Chondrocyte (in vitro differentiated cells): ENCODE data around the gene PLA2G4E. TPM values are rescaled to one million over a fixed set of nuclear protein-coding genes. Genes with fewer than 3 reads are reported as not detected.

Source experiments
- DNase-seq: peaks from one replicate; pipeline ENCODE4 v3.0.0; 2021; ENCODE audit warnings: mixed read lengths, low spot score
- H3K27ac Mint-ChIP-seq: one replicate; pipeline ENCODE4 v1.8.0; 2021; ENCODE audit warnings: mild to moderate bottlenecking, moderate library complexity, mixed read lengths; ENCODE audit not compliant: unreplicated experiment
- H3K27me3 Mint-ChIP-seq: 2 replicates; pipeline ENCODE4 v1.8.0; 2021; ENCODE audit warnings: low read depth, mixed read lengths
- H3K36me3 Mint-ChIP-seq: 2 replicates; pipeline ENCODE4 v1.8.0; 2021; ENCODE audit warnings: low read depth, mixed read lengths
- H3K4me1 Mint-ChIP-seq: 2 replicates; pipeline ENCODE4 v1.8.0; 2021; ENCODE audit warnings: low read depth, mild to moderate bottlenecking, mixed read lengths
- H3K4me3 Mint-ChIP-seq: one replicate; pipeline ENCODE4 v1.8.0; 2021; ENCODE audit warnings: mild to moderate bottlenecking, moderate library complexity, mixed read lengths; ENCODE audit not compliant: unreplicated experiment
- H3K9me3 Mint-ChIP-seq: 2 replicates; pipeline ENCODE4 v1.8.0; 2021; ENCODE audit warnings: low read depth, mixed read lengths
- CTCF ChIP-seq: fragments of 200-600 bp; sonication (generic); IDR thresholded peaks from 2 replicates; pipeline ENCODE4 v1.5.0; 2021; ENCODE audit warnings: antibody characterized with exemption, mild to moderate bottlenecking, moderate library complexity
- total RNA-seq: library from RNA; stranded (reverse); gene quantifications from 3 replicates; pipeline ENCODE4 v1.2.1, GENCODE V29; 2021

PLA2G4E gene
- total RNA-seq, 1 donor from 2014 or later: not detected

GRCh38 chr15:42016971-42017370 is 3.9 kb downstream of the PLA2G4E start:
- H3K36me3 Mint-ChIP-seq: peaks cover 2% of the 10 kb centered on the region
- no peak overlapping the region for H3K4me3 Mint-ChIP-seq
- no peak for TF ChIP-seq CTCF
- peaks cover 30% of the 10 kb centered on the region for H3K27me3 Mint-ChIP-seq
- DNase-seq: no peak
- no peak overlapping the region for H3K27ac Mint-ChIP-seq
- peaks cover 3% of the 10 kb centered on the region for H3K9me3 Mint-ChIP-seq
- no peaks in the 10 kb centered on the region for H3K4me1 Mint-ChIP-seq

GRCh38 chr15:42014406-42014805 is 6.4 kb downstream of the PLA2G4E start:
- Mint-ChIP-seq H3K4me1 (no peaks in the 10 kb centered on the region), H3K27me3 (peaks cover 33% of the 10 kb centered on the region), H3K27ac (no peak overlapping the region), H3K36me3 (peaks cover 2% of the 10 kb centered on the region), H3K9me3 (no peaks in the 10 kb centered on the region), H3K4me3 (no peak overlapping the region)
- no peak for TF ChIP-seq CTCF
- peak; percentile 59 for DNase-seq

GRCh38 chr15:42012928-42013482 is 7.8 kb downstream of the PLA2G4E start:
- peak; percentile 40 for DNase-seq
- Mint-ChIP-seq H3K27me3 (peaks cover 41% of the 10 kb centered on the region), H3K27ac (no peak overlapping the region), H3K4me3 (no peak overlapping the region), H3K4me1 (no peaks in the 10 kb centered on the region), H3K36me3 (peaks cover 2% of the 10 kb centered on the region), H3K9me3 (no peaks in the 10 kb centered on the region)
- TF ChIP-seq CTCF: no peak

- no peak for TF ChIP-seq CTCF
- Mint-ChIP-seq H3K36me3 (peaks cover 4% of the 10 kb centered on the region), H3K27me3 (peaks cover 36% of the 10 kb centered on the region), H3K4me1 (no peaks in the 10 kb centered on the region), H3K9me3 (peaks cover 3% of the 10 kb centered on the region), H3K27ac (no peak overlapping the region), H3K4me3 (no peak overlapping the region)
- no peak for DNase-seq
Observed at GRCh38 chr15:42012241-42012640, 8.6 kb downstream of the PLA2G4E start.

GRCh38 chr15:42011074-42011473 is 9.8 kb downstream of the PLA2G4E start:
- H3K4me3 Mint-ChIP-seq: no peak overlapping the region
- no peaks in the 10 kb centered on the region for H3K4me1 Mint-ChIP-seq
- peaks cover 31% of the 10 kb centered on the region for H3K27me3 Mint-ChIP-seq
- peak; percentile 59 for DNase-seq
- peaks cover 6% of the 10 kb centered on the region for H3K9me3 Mint-ChIP-seq
- peaks cover 6% of the 10 kb centered on the region for H3K36me3 Mint-ChIP-seq
- H3K27ac Mint-ChIP-seq: no peak overlapping the region
- TF ChIP-seq CTCF: no peak
